Cardiac fibroblast (primary cell): ENCODE measurements around the gene XAGE1A.
"Not testable (repeated sequence)": the region's sequence is repeated elsewhere in the genome, so short reads cannot be mapped to it uniquely, and the experiment has no call there.

ENCODE experiments used
- DNase-seq, 2 donors: peaks; one replicate each; pipeline versions ENCODE4 v3.0.0 to v3.0.0-alpha.2; 2010; ENCODE audit warnings: low read depth in 2 of 2
- H3K4me3 ChIP-seq, 2 donors: replicated peaks in 1 of 2; 1 replicate in 1 of 2; 2 replicates in 1 of 2; pipeline ENCODE4 v1.5.1; 2011; ENCODE audit warnings: low read depth in 2 of 2, low read length in 2 of 2, mild to moderate bottlenecking in 2 of 2, moderate library complexity in 1 of 2
- CTCF ChIP-seq: IDR thresholded peaks from one replicate; pipeline ENCODE4 v1.5.1; 2011; ENCODE audit warnings: low read depth, mild to moderate bottlenecking, low read length, inconsistent platforms

The XAGE1A gene

GRCh38 chrX:52542311-52542710 lies 46.7 kb downstream of the XAGE1A start:
- H3K4me3 ChIP-seq: no peak overlapping the region
- no peak for DNase-seq
- no peak for TF ChIP-seq CTCF

GRCh38 chrX:52544147-52544840 lies 48.7 kb downstream of the XAGE1A start:
- no peak for DNase-seq
- no peak for TF ChIP-seq CTCF

GRCh38 chrX:52548769-52549168 lies 53.2 kb downstream of the XAGE1A start:
- H3K4me3 ChIP-seq, DNase-seq: not testable (repeated sequence)

More at GRCh38 chrX:52544147-52544840, 48.7 kb downstream of the XAGE1A start:
- H3K4me3 ChIP-seq: no peak overlapping the region
